Measurements from ENCODE around the gene CTU2.

Gene CTU2

DNA sequence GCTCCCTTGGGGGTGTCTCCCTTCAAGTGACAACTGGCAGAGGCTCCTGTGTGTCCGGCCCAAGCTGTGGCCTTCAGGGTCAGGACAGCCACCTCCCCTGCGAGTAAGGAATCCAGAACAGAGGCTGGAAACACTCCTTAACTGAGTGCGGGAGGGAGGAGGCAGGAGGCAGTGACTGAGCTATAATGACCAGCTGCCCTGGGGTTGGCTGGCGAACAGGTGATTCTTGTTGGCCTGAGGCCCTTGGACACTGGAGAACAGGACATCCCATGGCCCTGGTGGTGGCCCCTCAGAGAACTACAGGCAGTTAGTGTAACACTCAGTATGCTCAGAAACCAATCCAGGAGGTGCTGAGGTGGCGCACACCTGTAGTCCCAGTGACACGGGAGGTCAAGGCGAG, 10.6 kb upstream of the CTU2 start:
- no peak overlapping the region for H3K4me3 ChIP-seq (ENCODE audit: insufficient read depth, low read depth, low read length, poor library complexity, severe bottlenecking)
- H3K9me3 ChIP-seq (ENCODE audit: control insufficient read depth, low read length), result no peaks in the 10 kb centered on the region
- H3K4me1 ChIP-seq (ENCODE audit: control insufficient read depth, insufficient read depth, low read length, poor library complexity, severe bottlenecking), result peaks cover 77% of the 10 kb centered on the region
- no peak overlapping the region for H3K27ac ChIP-seq (ENCODE audit: insufficient read depth, low read length, poor library complexity, severe bottlenecking)
- no peak for DNase-seq
- H3K36me3 ChIP-seq (ENCODE audit: control insufficient read depth, insufficient read depth, low read length), result peaks cover 51% of the 10 kb centered on the region
- H3K27me3 ChIP-seq (replicated peaks; ENCODE audit: control insufficient read depth, insufficient read depth, low read length, poor library complexity, severe bottlenecking), result no peaks in the 10 kb centered on the region

DNA sequence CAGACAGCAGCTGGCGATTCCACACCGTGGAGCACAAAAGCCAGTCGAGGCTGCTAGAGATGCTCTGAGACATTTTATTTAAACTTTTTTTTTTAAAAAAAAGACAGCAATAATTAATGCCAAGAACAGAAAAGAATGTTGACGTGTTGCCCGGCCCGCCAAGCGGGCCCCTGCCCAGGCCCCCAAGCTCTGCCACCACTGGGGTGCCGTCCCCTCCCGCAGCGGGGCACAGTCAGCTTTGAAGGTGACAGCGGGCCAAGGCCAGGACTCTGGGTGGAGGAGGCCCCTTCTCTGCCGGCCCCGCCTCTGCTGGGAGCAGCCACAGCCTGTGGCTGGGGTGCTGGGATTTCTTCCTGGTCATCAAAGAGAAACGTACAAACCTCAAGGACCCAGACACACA, 9.9 kb upstream of the CTU2 start:
- no peak for DNase-seq
- no peaks in the 10 kb centered on the region for H3K9me3 ChIP-seq (ENCODE audit: control insufficient read depth, low read length)
- no peak overlapping the region for H3K27ac ChIP-seq (ENCODE audit: insufficient read depth, low read length, poor library complexity, severe bottlenecking)
- H3K36me3 ChIP-seq (ENCODE audit: control insufficient read depth, insufficient read depth, low read length), result peaks cover 51% of the 10 kb centered on the region
- H3K27me3 ChIP-seq (replicated peaks; ENCODE audit: control insufficient read depth, insufficient read depth, low read length, poor library complexity, severe bottlenecking), result no peaks in the 10 kb centered on the region
- H3K4me1 ChIP-seq (ENCODE audit: control insufficient read depth, insufficient read depth, low read length, poor library complexity, severe bottlenecking), result peaks cover 75% of the 10 kb centered on the region
- H3K4me3 ChIP-seq (ENCODE audit: insufficient read depth, low read depth, low read length, poor library complexity, severe bottlenecking), result no peak overlapping the region

DNA sequence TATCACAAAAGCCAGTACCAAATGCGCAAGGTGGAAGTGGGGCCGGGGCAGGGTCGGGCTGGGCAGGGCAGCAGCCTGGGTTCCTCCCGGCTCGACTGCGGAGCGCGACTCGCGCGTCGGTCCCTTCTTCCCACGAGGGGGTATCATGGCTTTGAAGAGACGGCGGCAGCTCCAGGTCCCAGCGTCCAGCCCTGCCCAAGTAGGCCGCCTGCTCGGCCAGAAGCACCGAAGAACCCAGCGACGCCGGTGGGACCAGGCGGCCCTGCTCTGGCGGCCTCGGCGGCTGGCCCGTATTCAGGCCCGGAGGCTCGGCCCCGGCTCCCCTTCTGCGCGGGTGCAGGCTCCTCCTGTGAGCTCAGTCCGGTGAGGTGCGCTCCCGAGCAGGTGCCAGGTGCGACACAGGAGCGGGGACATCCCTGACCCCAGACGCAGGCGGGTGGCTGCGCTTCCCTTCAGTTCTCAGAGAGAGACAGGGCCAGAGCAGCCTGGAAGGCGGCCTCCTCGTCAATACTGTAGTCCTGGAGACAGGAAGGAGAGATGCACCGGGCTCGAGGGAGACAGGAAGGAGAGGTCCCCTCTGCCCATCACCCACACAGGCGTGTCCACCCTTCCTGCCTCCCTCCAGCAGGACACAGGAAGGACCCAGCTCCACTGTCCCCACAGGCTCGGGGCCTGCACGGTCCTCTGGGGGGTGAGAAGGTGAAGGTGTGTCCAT, 9.0 kb upstream of the CTU2 start:
- Histone ChIP-seq H3K36me3 (ENCODE audit: control insufficient read depth, insufficient read depth, low read length) (peaks cover 51% of the 10 kb centered on the region), H3K4me3 (ENCODE audit: insufficient read depth, low read depth, low read length, poor library complexity, severe bottlenecking) (no peak overlapping the region), H3K4me1 (ENCODE audit: control insufficient read depth, insufficient read depth, low read length, poor library complexity, severe bottlenecking) (peaks cover 75% of the 10 kb centered on the region), H3K27ac (ENCODE audit: insufficient read depth, low read length, poor library complexity, severe bottlenecking) (peak overlapping the region; percentile 30), H3K27me3 (replicated peaks; ENCODE audit: control insufficient read depth, insufficient read depth, low read length, poor library complexity, severe bottlenecking) (no peaks in the 10 kb centered on the region), H3K9me3 (ENCODE audit: control insufficient read depth, low read length) (no peaks in the 10 kb centered on the region)
- DNase-seq, result no peak

DNA sequence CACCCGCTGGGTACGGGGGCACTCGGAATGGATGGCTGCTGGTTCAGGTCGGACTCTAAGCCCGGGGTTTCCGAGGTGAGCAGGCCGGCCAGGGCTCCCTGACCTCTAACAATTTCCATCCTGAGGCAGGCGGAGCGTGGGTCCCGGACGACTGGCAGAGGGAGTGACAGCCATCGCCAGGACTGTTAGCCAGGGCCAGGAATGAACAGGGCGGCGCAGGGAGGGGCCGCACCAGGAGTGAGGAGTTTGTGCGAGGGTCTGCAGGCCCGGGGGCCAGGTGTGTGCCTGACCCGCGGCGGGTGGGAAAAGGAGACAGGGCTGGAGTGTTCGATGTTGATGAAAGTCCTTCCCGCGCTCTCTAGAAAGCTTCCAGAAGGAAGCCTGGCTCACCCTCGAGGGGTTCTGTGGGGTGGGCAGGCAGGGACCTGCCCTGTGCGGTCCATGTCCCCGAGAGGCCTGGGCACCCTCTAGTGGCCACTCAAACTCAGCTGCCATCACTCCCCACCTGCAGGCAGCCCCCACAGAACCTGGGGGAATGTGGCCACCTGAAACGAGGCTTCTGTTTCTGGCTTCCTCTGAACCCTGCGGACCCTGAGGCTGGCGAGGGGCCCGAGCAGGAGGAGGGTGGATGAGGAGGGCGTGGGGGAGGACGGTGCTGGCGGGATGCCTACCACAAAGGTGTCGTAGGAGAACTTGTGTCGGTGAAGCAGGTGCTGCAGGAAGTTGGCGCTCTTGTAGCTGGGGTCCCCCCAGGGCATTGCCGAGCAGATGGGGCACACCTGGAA, 8.3 kb upstream of the CTU2 start:
- Histone ChIP-seq H3K36me3 (ENCODE audit: control insufficient read depth, insufficient read depth, low read length) (peaks cover 51% of the 10 kb centered on the region), H3K4me1 (ENCODE audit: control insufficient read depth, insufficient read depth, low read length, poor library complexity, severe bottlenecking) (peaks cover 75% of the 10 kb centered on the region), H3K9me3 (ENCODE audit: control insufficient read depth, low read length) (no peaks in the 10 kb centered on the region), H3K27me3 (replicated peaks; ENCODE audit: control insufficient read depth, insufficient read depth, low read length, poor library complexity, severe bottlenecking) (no peaks in the 10 kb centered on the region), H3K27ac (ENCODE audit: insufficient read depth, low read length, poor library complexity, severe bottlenecking) (peak overlapping the region; percentile 30), H3K4me3 (ENCODE audit: insufficient read depth, low read depth, low read length, poor library complexity, severe bottlenecking) (no peak overlapping the region)
- DNase-seq, result no peak

DNA sequence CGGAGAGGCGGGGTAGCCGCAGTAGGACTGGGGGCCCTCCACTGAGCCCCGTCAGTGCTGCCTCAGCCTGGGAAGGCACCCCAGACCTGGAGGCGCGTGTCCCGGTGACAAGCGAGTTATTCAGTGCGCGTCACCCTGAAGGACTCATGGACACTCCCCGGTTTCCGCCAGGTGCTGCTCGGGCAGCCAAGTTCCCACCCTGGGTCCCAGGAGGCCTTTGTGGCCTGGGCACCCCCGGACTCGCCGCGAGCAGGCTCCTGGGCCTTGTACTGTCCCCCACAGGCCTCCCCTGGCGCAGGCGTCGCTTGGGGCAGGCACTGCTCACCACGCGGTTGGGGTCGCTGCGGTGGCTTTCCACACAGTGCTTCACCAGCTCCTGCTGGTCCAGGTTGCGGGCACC, 7.7 kb upstream of the CTU2 start:
- peak overlapping the region; percentile 88 for H3K27ac ChIP-seq (ENCODE audit: insufficient read depth, low read length, poor library complexity, severe bottlenecking)
- H3K4me3 ChIP-seq (ENCODE audit: insufficient read depth, low read depth, low read length, poor library complexity, severe bottlenecking), result no peak overlapping the region

DNA sequence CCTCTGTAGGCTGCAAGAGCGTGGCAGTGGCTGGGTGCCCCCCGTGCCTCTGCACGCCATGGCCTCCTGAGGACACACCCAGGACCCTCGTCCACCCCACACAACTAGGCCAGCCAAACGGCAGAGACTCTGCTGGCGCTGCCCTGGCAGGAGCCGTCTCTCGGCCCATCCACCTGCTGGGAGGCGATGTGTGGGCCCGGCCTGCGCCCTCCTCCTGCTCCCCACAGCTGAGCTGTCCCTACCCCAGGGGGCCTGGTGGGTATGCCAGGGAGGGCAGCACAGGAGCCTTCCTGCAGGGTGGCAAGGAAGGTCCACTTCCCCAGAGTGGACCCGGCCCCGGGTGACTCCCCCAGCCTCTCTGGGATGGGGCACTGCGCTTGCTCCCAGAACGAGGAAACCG, 7.1 kb upstream of the CTU2 start:
- H3K9me3 ChIP-seq (ENCODE audit: control insufficient read depth, low read length), result no peaks in the 10 kb centered on the region
- DNase-seq, result no peak
- no peak overlapping the region for H3K4me3 ChIP-seq (ENCODE audit: insufficient read depth, low read depth, low read length, poor library complexity, severe bottlenecking)
- peaks cover 74% of the 10 kb centered on the region for H3K4me1 ChIP-seq (ENCODE audit: control insufficient read depth, insufficient read depth, low read length, poor library complexity, severe bottlenecking)
- no peaks in the 10 kb centered on the region for H3K27me3 ChIP-seq (replicated peaks; ENCODE audit: control insufficient read depth, insufficient read depth, low read length, poor library complexity, severe bottlenecking)
- peaks cover 51% of the 10 kb centered on the region for H3K36me3 ChIP-seq (ENCODE audit: control insufficient read depth, insufficient read depth, low read length)
- peak overlapping the region; percentile 88 for H3K27ac ChIP-seq (ENCODE audit: insufficient read depth, low read length, poor library complexity, severe bottlenecking)

More for the DNA sequence above, 7.7 kb upstream of the CTU2 start:
- no peak for DNase-seq
- Histone ChIP-seq H3K27me3 (replicated peaks; ENCODE audit: control insufficient read depth, insufficient read depth, low read length, poor library complexity, severe bottlenecking) (no peaks in the 10 kb centered on the region), H3K36me3 (ENCODE audit: control insufficient read depth, insufficient read depth, low read length) (peaks cover 51% of the 10 kb centered on the region), H3K9me3 (ENCODE audit: control insufficient read depth, low read length) (no peaks in the 10 kb centered on the region), H3K4me1 (ENCODE audit: control insufficient read depth, insufficient read depth, low read length, poor library complexity, severe bottlenecking) (peaks cover 74% of the 10 kb centered on the region)

DNA sequence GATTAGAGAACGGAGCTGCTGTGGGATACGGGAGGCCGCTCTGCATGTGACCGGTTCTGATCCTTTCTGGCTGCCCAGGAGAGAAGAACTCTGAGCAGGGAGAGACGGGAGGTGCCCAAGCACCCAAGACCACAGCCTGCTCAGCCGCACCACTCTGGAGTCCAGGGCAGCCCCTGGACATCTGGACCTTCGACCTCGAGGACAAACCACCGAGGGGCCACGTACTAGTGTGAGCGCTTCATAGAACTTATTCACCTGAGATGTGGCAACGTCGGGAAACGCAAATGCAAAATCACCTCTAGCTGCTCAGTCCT, 6.0 kb upstream of the CTU2 start:
- no peak for DNase-seq
- Histone ChIP-seq H3K36me3 (ENCODE audit: control insufficient read depth, insufficient read depth, low read length) (peaks cover 47% of the 10 kb centered on the region), H3K27me3 (replicated peaks; ENCODE audit: control insufficient read depth, insufficient read depth, low read length, poor library complexity, severe bottlenecking) (no peaks in the 10 kb centered on the region), H3K27ac (ENCODE audit: insufficient read depth, low read length, poor library complexity, severe bottlenecking) (peak overlapping the region; percentile 88), H3K9me3 (ENCODE audit: control insufficient read depth, low read length) (no peaks in the 10 kb centered on the region), H3K4me3 (ENCODE audit: insufficient read depth, low read depth, low read length, poor library complexity, severe bottlenecking) (peak overlapping the region; percentile 80), H3K4me1 (ENCODE audit: control insufficient read depth, insufficient read depth, low read length, poor library complexity, severe bottlenecking) (peaks cover 78% of the 10 kb centered on the region)

DNA sequence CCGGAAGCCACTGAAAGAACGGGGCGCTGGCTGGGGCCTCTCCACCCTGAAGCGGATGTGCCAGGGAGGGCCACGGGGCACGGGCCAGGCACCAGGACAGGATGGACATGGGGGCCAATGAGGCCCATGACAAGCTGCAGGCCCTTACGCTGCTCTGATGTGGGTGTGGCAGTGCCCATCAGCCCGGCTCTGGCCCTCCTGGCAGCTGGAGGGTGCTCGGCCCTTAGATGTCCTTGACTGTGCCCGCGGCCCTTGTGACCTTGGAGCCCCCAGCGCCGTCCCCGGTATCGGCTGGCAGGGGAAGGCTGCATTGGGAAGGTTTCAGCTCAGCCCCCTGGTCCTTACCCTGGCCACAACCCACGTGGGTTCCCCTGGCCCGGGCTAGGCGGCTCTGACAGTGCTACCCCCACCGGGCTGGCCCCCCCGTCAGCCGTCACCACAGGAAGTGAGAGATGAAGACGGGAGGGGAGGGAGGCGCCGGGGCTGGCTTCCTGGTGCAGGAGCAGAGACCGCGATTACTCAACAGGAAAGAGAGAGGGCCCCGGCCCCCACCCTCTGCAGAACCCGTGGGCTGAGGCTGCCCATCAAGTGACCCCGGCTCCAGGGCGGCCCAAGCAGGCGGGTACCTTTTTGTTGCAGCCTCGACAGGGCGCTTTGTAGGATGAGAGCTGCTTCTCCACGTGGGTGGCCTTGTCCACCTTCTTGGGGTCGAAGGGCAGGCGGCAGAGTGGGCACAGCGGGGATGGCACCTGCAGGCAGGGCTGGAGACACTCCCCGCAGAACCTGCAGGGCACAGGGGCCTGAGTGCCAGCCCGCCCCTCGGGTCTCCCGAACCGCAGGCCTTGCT, 5.4 kb upstream of the CTU2 start:
- peak overlapping the region; percentile 88 for H3K27ac ChIP-seq (ENCODE audit: insufficient read depth, low read length, poor library complexity, severe bottlenecking)
- H3K36me3 ChIP-seq (ENCODE audit: control insufficient read depth, insufficient read depth, low read length), result peaks cover 43% of the 10 kb centered on the region
- peak overlapping the region; percentile 80 for H3K4me3 ChIP-seq (ENCODE audit: insufficient read depth, low read depth, low read length, poor library complexity, severe bottlenecking)
- no peaks in the 10 kb centered on the region for H3K9me3 ChIP-seq (ENCODE audit: control insufficient read depth, low read length)
- peaks cover 78% of the 10 kb centered on the region for H3K4me1 ChIP-seq (ENCODE audit: control insufficient read depth, insufficient read depth, low read length, poor library complexity, severe bottlenecking)
- peak; percentile 95 to 96 (median 96) for DNase-seq
- H3K27me3 ChIP-seq (replicated peaks; ENCODE audit: control insufficient read depth, insufficient read depth, low read length, poor library complexity, severe bottlenecking), result no peaks in the 10 kb centered on the region

DNA sequence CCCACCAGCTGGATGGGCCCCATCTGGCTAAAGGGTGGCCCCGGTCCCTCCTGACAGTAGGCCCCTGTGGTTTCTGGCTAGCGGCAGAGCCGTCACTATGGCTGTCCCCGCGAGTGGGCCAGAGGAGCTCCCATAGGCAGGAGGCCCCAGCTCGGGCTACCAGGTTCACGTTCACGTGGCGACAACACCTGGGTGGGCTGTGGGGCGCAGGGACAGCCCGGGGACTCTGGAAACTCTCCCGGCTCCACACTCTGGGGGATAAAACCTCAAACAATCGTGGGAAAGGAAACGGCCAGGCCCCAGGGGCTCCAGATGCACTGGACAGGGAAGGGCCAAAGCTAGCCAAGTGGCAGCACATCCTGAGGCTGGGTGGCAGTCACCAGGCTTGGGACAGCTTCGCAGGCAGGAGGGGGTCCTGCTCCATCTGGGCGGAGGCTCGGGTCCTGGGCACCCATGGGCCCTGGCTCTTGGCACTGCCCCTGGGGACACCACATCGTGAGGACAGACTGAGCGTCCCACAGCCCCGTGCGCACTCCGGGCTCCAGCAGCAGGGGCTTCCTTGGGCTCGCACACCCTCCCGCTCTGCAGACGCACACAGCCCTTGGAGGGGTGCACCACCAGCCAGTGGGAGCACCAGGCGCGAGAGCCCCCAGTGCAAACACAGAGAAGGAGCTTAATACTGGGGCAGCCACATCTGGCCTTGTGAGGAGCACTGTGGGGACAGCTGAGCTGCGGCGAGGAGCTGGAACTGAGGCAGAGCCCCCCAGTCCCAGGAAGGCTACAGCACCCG, 4.5 kb upstream of the CTU2 start:
- no peak for DNase-seq
- peak overlapping the region; percentile 80 for H3K4me3 ChIP-seq (ENCODE audit: insufficient read depth, low read depth, low read length, poor library complexity, severe bottlenecking)
- H3K27ac ChIP-seq (ENCODE audit: insufficient read depth, low read length, poor library complexity, severe bottlenecking), result peak overlapping the region; percentile 88
- no peaks in the 10 kb centered on the region for H3K9me3 ChIP-seq (ENCODE audit: control insufficient read depth, low read length)
- H3K27me3 ChIP-seq (replicated peaks; ENCODE audit: control insufficient read depth, insufficient read depth, low read length, poor library complexity, severe bottlenecking), result no peaks in the 10 kb centered on the region
- H3K4me1 ChIP-seq (ENCODE audit: control insufficient read depth, insufficient read depth, low read length, poor library complexity, severe bottlenecking), result peaks cover 81% of the 10 kb centered on the region
- peaks cover 34% of the 10 kb centered on the region for H3K36me3 ChIP-seq (ENCODE audit: control insufficient read depth, insufficient read depth, low read length)

Data from effector memory CD4-positive, alpha-beta T cell (primary cell).